T-helper 1 cell treated with Interleukin-12 subunit alpha and Interleukin-12 subunit beta and Interleukin-4 antibody, amounts not matched to agents 30 μg/mL and 1 μg/mL, for 36 hours (primary cell): ENCODE data around the gene HECA.

Source experiments
- H3K27ac Mint-ChIP-seq: one replicate; pipeline ENCODE4 v1.8.0; 2021; ENCODE audit warnings: mild to moderate bottlenecking, mixed read lengths
- H3K27me3 Mint-ChIP-seq: one replicate; pipeline ENCODE4 v1.8.0; 2021; ENCODE audit warnings: low read depth, mixed read lengths
- H3K36me3 Mint-ChIP-seq: one replicate; pipeline ENCODE4 v1.8.0; 2021; ENCODE audit warnings: low read depth, mixed read lengths
- H3K4me1 Mint-ChIP-seq: one replicate; pipeline ENCODE4 v1.8.0; 2021; ENCODE audit warnings: low read depth, mixed read lengths
- H3K4me3 Mint-ChIP-seq: one replicate; pipeline ENCODE4 v1.8.0; 2021; ENCODE audit warnings: mild to moderate bottlenecking, moderate library complexity, mixed read lengths
- H3K9me3 Mint-ChIP-seq: one replicate; pipeline ENCODE4 v1.8.0; 2021; ENCODE audit warnings: mixed read lengths

The HECA gene

DNA sequence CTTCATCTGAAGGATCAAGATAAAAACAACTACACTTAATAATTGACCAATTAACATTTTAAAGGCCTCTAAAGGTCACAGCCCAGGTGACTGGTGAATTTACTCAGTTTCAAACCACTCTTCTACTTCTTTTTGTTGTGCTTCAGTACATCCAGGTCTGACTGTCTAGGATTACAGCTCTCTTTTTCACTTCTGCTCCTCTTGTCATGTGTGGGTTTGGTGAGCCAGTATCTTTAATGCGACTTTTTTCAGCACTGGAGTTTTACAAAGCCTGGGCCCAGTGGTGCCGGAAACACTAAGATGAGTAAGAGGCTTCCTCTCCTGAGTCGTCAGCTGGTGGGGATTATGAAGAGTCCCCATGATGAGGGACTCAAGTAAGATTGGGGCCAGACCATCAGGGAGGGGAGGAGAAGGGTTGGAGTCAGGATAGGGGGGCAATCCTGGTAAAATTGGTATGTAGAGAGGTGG is 27.0 kb downstream of the HECA start:
- H3K4me3 Mint-ChIP-seq = peak overlapping the region; percentile 80

DNA sequence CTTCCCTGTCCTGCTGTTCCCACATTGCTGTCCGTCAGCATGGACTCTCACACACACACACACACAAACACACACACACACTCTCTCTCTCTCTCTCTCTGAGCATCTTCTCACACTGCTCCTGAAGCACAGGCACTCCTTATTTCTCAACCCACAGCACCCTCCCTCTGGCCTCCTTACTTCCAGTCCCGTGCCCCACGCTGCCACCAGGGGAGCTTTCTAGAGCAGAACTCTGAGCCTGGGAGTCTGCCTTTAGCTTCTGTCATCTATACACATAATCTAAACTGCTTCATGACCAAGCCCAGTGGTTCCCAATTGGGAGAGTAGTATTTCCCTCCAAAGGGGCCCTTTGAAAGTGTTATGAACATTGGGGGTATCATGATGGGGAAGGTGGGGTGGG is 29.1 kb downstream of the HECA start:
- no peaks in the 10 kb centered on the region for H3K9me3 Mint-ChIP-seq
- H3K27me3 Mint-ChIP-seq = no peaks in the 10 kb centered on the region
- H3K4me3 Mint-ChIP-seq = peak overlapping the region; percentile 50
- peak overlapping the region; percentile 83 for H3K27ac Mint-ChIP-seq
- peaks cover 38% of the 10 kb centered on the region for H3K36me3 Mint-ChIP-seq
- H3K4me1 Mint-ChIP-seq = peaks cover 68% of the 10 kb centered on the region

More for the DNA sequence above, 27.0 kb downstream of the HECA start:
- peaks cover 65% of the 10 kb centered on the region for H3K4me1 Mint-ChIP-seq
- H3K27ac Mint-ChIP-seq = peak overlapping the region; percentile 97
- peaks cover 25% of the 10 kb centered on the region for H3K36me3 Mint-ChIP-seq
- H3K27me3 Mint-ChIP-seq = no peaks in the 10 kb centered on the region
- no peaks in the 10 kb centered on the region for H3K9me3 Mint-ChIP-seq

DNA sequence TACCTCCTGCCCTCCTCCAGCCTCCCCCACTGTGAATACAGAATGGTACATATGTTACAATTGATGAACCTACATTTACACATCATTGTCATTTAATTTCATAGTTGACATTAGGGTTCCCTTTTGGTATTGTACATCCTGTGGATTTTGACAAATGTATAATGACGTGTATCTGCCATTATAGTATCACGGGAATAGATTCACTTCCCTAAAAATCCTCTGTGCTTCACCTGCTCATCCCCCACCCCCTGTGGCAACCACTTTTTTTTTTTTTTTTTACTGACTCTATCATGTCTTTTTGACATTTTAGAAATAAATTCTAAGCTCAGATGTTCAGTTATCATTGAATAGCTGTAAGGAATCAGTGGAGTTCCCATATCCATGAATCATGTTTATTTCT is 30.4 kb downstream of the HECA start:
- Mint-ChIP-seq H3K4me3 (no peak overlapping the region), H3K4me1 (peaks cover 67% of the 10 kb centered on the region)

DNA sequence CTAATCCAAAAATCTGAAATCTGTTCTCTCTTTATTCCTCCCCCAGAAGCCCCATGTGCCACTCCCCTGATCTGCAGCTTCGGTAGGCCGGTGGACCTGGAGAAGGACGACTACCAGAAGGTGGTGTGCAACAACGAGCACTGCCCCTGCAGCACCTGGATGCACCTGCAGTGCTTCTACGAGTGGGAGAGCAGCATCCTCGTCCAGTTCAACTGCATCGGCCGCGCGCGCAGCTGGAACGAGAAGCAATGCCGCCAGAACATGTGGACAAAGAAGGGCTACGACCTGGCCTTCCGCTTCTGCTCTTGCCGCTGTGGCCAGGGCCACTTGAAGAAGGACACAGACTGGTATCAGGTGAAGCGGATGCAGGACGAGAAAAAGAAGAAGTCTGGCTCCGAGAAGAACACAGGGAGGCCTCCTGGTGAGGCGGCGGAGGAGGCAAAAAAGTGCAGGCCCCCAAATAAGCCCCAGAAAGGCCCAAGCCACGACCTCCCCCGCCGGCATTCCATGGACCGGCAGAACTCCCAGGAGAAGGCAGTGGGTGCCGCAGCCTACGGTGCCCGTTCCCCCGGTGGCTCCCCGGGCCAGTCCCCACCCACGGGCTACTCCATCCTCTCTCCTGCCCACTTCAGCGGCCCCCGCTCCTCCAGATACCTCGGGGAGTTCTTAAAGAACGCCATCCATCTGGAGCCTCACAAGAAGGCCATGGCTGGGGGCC is 31.5 kb downstream of the HECA start:
- peaks cover 66% of the 10 kb centered on the region for H3K4me1 Mint-ChIP-seq
- no peaks in the 10 kb centered on the region for H3K27me3 Mint-ChIP-seq
- H3K4me3 Mint-ChIP-seq = no peak overlapping the region
- H3K9me3 Mint-ChIP-seq = no peaks in the 10 kb centered on the region
- H3K27ac Mint-ChIP-seq = no peak overlapping the region
- peaks cover 59% of the 10 kb centered on the region for H3K36me3 Mint-ChIP-seq

More for the DNA sequence above, 30.4 kb downstream of the HECA start:
- no peak overlapping the region for H3K27ac Mint-ChIP-seq
- no peaks in the 10 kb centered on the region for H3K27me3 Mint-ChIP-seq
- H3K36me3 Mint-ChIP-seq = peaks cover 49% of the 10 kb centered on the region
- H3K9me3 Mint-ChIP-seq = no peaks in the 10 kb centered on the region

DNA sequence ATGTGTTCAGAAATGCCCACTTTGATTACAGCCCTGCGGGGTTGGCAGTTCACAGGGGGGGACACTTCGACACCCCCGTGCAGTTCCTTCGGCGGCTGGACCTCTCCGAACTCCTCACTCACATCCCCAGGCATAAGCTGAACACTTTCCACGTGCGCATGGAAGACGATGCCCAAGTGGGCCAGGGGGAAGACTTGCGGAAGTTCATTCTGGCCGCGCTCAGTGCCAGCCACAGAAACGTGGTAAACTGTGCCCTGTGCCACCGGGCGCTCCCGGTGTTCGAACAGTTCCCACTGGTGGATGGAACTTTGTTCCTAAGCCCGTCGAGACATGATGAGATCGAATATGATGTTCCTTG is 32.1 kb downstream of the HECA start:
- H3K36me3 Mint-ChIP-seq = peaks cover 60% of the 10 kb centered on the region
- H3K27ac Mint-ChIP-seq = no peak overlapping the region
- peaks cover 63% of the 10 kb centered on the region for H3K4me1 Mint-ChIP-seq
- H3K4me3 Mint-ChIP-seq = no peak overlapping the region
- no peaks in the 10 kb centered on the region for H3K27me3 Mint-ChIP-seq
- no peaks in the 10 kb centered on the region for H3K9me3 Mint-ChIP-seq

DNA sequence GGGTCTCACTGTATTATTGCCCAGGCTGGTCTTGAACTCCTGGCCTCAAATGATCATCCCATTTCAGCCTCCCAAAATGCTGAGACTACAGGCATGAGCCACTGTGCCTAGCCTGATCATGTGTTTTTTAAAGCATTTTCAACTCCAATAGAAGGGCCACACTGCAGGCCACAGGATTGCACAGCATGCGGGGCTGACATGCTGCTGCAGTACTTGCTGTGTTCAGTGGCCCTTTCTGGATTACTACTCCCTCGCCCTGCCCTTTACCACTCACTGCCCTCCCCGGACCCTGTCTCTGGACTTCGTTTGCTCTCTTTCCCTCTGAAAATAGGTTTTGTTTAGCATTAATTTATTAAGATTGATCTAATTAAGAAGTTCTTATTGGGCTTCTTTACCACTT is 37.3 kb downstream of the HECA start:
- peaks cover 77% of the 10 kb centered on the region for H3K4me1 Mint-ChIP-seq

DNA sequence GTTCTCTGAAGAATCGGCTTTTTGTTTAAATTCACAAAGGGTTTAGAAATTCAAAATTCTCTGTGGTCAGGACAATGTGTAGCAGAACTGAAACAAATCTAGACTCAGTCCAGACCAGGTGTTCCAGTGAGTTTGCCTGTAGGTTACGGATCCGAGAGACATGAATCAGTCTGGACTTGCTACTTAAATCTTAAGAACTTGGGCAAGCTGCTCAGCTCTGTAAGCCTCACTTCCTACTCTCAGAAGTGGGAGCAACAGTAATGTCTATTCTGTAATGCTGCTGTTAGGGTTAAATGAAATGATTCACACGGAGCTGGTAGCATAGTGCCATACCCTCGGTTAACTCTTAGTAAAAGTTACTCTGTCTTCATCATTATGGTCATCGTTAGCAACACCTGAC is 37.7 kb downstream of the HECA start:
- H3K27ac Mint-ChIP-seq = peak overlapping the region; percentile 68
- H3K4me3 Mint-ChIP-seq = no peak overlapping the region

More for the DNA sequence above, 37.3 kb downstream of the HECA start:
- Mint-ChIP-seq H3K4me3 (no peak overlapping the region), H3K9me3 (no peaks in the 10 kb centered on the region), H3K27ac (peak overlapping the region; percentile 68), H3K36me3 (peaks cover 69% of the 10 kb centered on the region), H3K27me3 (no peaks in the 10 kb centered on the region)

DNA sequence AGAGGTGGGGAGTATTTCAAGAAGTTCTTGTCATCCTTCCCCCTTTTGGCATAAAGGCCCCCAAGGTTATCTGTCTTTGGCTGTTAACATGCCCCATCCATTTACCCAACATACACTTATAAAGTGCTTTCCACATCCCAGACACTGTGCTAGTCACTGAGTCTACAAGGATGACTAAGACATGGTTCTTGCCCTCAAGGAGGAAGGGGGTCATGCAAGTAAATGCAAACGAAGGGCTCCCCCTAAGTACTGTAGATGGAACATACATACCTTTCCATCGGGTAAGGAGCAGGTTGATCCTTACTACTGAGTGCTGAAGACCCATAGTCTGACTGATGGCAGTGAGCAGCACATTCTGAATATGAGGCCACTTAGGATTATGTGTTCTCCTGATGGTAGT is 38.3 kb downstream of the HECA start:
- Mint-ChIP-seq H3K9me3 (no peaks in the 10 kb centered on the region), H3K27me3 (no peaks in the 10 kb centered on the region), H3K4me1 (peaks cover 80% of the 10 kb centered on the region), H3K27ac (peak overlapping the region; percentile 72), H3K4me3 (no peak overlapping the region), H3K36me3 (peaks cover 70% of the 10 kb centered on the region)

More for the DNA sequence above, 37.7 kb downstream of the HECA start:
- peaks cover 70% of the 10 kb centered on the region for H3K36me3 Mint-ChIP-seq
- H3K9me3 Mint-ChIP-seq = no peaks in the 10 kb centered on the region
- H3K4me1 Mint-ChIP-seq = peaks cover 78% of the 10 kb centered on the region
- H3K27me3 Mint-ChIP-seq = no peaks in the 10 kb centered on the region

DNA sequence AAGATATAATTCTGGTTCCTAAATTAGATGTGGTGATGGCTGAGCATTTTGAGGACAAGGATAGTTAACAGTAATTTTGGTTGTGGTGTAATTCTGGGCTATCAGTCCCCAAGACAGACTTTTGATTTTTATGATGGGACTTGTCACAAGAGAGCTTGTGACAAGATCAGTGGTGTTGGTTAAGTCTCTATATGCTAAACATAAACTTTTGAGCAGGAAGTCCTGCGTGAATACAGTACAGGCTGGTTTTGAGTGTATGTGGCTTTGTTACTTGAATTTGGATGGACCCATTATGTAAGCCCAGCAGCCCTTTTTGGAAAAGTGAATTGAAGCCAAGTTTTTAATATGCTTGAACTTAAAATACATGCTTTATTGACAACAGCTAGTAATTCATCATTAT is 38.9 kb downstream of the HECA start:
- Mint-ChIP-seq H3K27ac (peak overlapping the region; percentile 72), H3K36me3 (peaks cover 68% of the 10 kb centered on the region), H3K4me1 (peaks cover 78% of the 10 kb centered on the region), H3K4me3 (peak overlapping the region; percentile 22), H3K27me3 (no peaks in the 10 kb centered on the region), H3K9me3 (no peaks in the 10 kb centered on the region)

DNA sequence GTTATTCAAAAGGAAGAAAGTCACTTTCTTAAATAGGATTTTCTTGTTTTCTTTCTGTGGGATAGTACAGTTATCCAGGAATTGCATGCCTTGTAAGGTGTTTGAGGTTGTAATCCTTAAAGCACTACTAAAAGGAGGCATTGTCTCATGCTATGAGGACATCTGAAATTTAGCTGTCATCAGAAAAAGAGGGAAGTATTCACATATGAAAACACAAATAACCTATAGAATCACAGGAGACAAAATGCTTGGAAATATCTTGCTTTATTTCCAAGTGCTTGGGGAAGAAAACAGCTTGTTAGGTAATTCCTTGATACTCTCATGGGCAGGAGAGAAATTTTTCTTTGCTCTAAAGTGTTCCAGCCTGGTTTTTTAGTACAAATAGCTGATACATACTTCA is 40.1 kb downstream of the HECA start:
- Mint-ChIP-seq H3K4me3 (no peak overlapping the region), H3K27me3 (no peaks in the 10 kb centered on the region), H3K27ac (peak overlapping the region; percentile 3), H3K9me3 (no peaks in the 10 kb centered on the region), H3K36me3 (peaks cover 68% of the 10 kb centered on the region), H3K4me1 (peaks cover 70% of the 10 kb centered on the region)

DNA sequence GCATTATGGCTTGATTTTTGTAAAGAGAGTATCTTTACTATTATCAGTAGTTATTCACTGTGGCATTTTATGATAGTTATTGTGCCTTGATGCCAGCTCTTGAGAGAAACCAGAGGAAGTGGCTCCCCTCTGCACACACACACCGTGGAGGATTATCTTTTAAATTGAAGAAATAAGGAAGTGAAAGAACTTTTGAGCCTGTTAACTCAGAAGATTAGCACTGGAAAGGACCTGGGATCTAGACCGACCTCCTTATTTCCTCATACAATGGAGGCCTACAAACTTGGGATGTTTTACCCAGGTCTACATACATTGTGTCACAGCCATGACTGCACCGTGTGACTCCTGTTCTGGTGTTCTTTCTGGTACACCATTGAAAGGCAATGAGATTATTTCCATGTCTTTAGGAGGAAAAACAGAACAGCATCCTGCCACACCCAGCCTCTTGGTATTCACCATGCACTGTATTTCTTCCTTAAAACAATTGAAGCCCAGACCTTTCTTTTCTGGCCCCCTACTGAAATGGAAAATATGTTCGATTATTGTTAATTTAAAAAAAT is 40.6 kb downstream of the HECA start:
- H3K27ac Mint-ChIP-seq = peak overlapping the region; percentile 71
- H3K9me3 Mint-ChIP-seq = no peaks in the 10 kb centered on the region
- no peak overlapping the region for H3K4me3 Mint-ChIP-seq
- H3K27me3 Mint-ChIP-seq = no peaks in the 10 kb centered on the region
- H3K36me3 Mint-ChIP-seq = peaks cover 68% of the 10 kb centered on the region
- peaks cover 68% of the 10 kb centered on the region for H3K4me1 Mint-ChIP-seq

DNA sequence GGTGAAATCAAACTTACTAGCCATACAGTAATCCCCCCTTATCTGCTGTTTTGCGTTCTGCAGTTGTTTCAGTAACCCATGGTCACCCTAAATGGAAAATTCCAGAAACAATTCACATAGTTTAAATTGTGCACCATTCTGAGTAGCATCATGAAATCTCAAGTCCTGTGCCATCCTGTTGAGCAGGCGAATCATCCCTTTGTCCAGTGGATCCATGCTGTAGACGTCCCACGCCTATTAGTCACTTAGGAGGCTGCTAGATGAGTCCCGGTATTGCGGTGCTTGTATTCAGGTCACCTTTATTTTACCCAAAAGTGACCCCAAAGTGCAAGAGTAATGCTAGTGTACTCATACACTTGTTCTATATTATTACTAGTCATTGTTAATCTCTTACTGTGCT is 46.4 kb downstream of the HECA start:
- no peak overlapping the region for H3K27ac Mint-ChIP-seq
- no peaks in the 10 kb centered on the region for H3K27me3 Mint-ChIP-seq
- H3K4me3 Mint-ChIP-seq = no peak overlapping the region
- H3K36me3 Mint-ChIP-seq = peaks cover 54% of the 10 kb centered on the region
- peaks cover 35% of the 10 kb centered on the region for H3K4me1 Mint-ChIP-seq
- no peaks in the 10 kb centered on the region for H3K9me3 Mint-ChIP-seq

DNA sequence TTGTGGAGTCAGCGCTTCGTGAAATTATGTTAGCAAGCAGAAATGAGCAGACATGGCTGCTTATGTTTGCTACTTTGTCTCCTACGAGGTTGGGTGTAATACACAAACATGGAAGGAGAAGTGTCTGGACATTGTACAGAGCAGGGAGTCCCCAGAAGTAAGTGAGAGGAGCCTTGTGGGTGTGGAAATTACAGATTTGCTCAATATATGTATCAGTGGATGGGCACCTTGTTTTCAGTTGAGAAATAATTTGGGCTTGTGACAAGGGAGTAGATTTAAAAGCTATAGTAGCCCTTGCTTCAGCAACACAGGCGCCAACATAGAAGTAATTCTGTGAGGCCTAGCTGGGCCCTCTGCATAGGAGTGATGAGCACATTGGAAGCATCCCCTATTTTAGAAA is 49.2 kb downstream of the HECA start:
- H3K27ac Mint-ChIP-seq = no peak overlapping the region
- peaks cover 34% of the 10 kb centered on the region for H3K36me3 Mint-ChIP-seq
- H3K4me3 Mint-ChIP-seq = no peak overlapping the region
- H3K9me3 Mint-ChIP-seq = no peaks in the 10 kb centered on the region
- H3K27me3 Mint-ChIP-seq = no peaks in the 10 kb centered on the region
- H3K4me1 Mint-ChIP-seq = peaks cover 22% of the 10 kb centered on the region

DNA sequence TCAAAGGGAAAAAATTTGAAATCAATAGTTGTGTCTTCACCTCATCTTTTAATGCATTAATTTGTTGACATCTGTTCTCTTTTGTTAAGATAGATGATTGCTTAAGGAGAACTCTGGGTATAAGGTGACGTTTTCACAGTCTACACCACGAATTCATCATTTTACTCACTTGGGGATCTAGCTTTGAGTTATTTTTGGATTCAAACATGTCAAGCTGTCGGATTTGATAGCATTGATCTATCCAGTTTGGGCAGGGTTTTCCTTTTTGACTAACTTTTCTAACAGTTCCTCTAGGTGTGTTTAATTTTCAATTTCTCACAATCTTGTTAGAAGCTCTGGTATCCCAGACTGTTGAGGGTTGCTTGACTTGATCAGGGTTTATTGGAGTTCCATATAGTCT is 49.6 kb downstream of the HECA start:
- Mint-ChIP-seq H3K27ac (no peak overlapping the region), H3K9me3 (no peaks in the 10 kb centered on the region), H3K4me3 (no peak overlapping the region), H3K27me3 (no peaks in the 10 kb centered on the region), H3K36me3 (peaks cover 30% of the 10 kb centered on the region), H3K4me1 (peaks cover 22% of the 10 kb centered on the region)

DNA sequence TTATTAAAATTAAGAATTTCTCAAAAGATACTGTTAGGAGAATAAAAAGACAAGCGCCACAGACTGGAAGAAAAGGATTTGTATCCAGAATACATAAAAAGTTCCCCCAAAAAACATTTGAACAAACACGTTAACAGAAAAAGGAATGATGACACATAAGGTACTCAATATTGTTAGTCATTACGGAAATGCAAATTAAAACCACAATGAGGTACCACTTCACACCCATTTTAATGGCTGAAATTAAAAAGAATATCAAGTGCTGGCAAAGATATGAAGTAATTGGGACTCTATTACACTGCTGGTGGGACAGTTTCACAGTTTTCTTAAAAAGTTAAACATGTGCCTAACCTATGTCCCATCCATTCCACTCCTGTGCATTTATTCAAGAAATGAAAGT is 51.4 kb downstream of the HECA start:
- Mint-ChIP-seq H3K9me3 (no peaks in the 10 kb centered on the region), H3K36me3 (peaks cover 16% of the 10 kb centered on the region), H3K4me1 (peaks cover 20% of the 10 kb centered on the region), H3K4me3 (no peak overlapping the region), H3K27ac (no peak overlapping the region), H3K27me3 (no peaks in the 10 kb centered on the region)
